Trophoblast cell (in vitro differentiated cells and primary cell): Measurements from ENCODE around the gene METRNL.

Experiments used
- DNase-seq, 2 donors: peaks; one replicate each; pipeline ENCODE4 v3.0.0-alpha.2; 2016
- H2AFZ ChIP-seq: 2 replicates; pipeline ENCODE4 v1.6.1; 2013; ENCODE audit warnings: low read length, moderate library complexity, mild to moderate bottlenecking; ENCODE audit not compliant: insufficient read depth, poor library complexity
- H2AK5ac ChIP-seq: 2 replicates; pipeline ENCODE4 v1.6.1; 2013; ENCODE audit warnings: mild to moderate bottlenecking, low read length
- H2BK120ac ChIP-seq: 2 replicates; pipeline ENCODE4 v1.6.1; 2013; ENCODE audit warnings: low read length, mild to moderate bottlenecking, moderate library complexity; ENCODE audit not compliant: insufficient read depth, poor library complexity
- H2BK12ac ChIP-seq: 2 replicates; pipeline ENCODE4 v1.6.1; 2013; ENCODE audit warnings: mild to moderate bottlenecking, low read length, moderate library complexity
- H2BK5ac ChIP-seq: 2 replicates; pipeline ENCODE4 v1.6.1; 2013; ENCODE audit warnings: low read length, low read depth, moderate library complexity, mild to moderate bottlenecking; ENCODE audit not compliant: poor library complexity
- H3K14ac ChIP-seq: 2 replicates; pipeline ENCODE4 v1.6.1; 2013; ENCODE audit warnings: mild to moderate bottlenecking, low read length
- H3K18ac ChIP-seq: 2 replicates; pipeline ENCODE4 v1.6.1; 2013; ENCODE audit warnings: mild to moderate bottlenecking, low read length
- H3K23ac ChIP-seq: 2 replicates; pipeline ENCODE4 v1.6.1; 2013; ENCODE audit warnings: low read length
- H3K27ac ChIP-seq: 2 replicates; pipeline ENCODE4 v1.5.1; 2013; ENCODE audit warnings: low read depth, mild to moderate bottlenecking, inconsistent platforms, low read length, moderate library complexity
- H3K27me3 ChIP-seq: 2 replicates; pipeline ENCODE4 v1.6.1; 2013; ENCODE audit warnings: inconsistent platforms, mild to moderate bottlenecking, low read length, moderate library complexity; ENCODE audit not compliant: insufficient read depth
- H3K36me3 ChIP-seq, 2 experiments: 1 replicate in 1 of 2; 2 replicates in 1 of 2; pipeline ENCODE4 v1.6.1; 2013; ENCODE audit warnings: low read length in 2 of 2, mild to moderate bottlenecking in 2 of 2, moderate library complexity in 1 of 2; ENCODE audit not compliant: insufficient read depth in 2 of 2, control insufficient read depth in 1 of 2
- H3K4ac ChIP-seq: 2 replicates; pipeline ENCODE4 v1.6.1; 2013; ENCODE audit warnings: low read depth, mild to moderate bottlenecking, low read length, moderate library complexity
- H3K4me1 ChIP-seq, 2 experiments: 1 replicate in 1 of 2; 2 replicates in 1 of 2; pipeline ENCODE4 v1.6.1; 2013; ENCODE audit warnings: low read length in 2 of 2, mild to moderate bottlenecking in 2 of 2, moderate library complexity in 1 of 2; ENCODE audit not compliant: insufficient read depth in 2 of 2, control insufficient read depth in 1 of 2
- H3K4me2 ChIP-seq: 2 replicates; pipeline ENCODE4 v1.6.1; 2013; ENCODE audit warnings: inconsistent platforms, mild to moderate bottlenecking, low read length, moderate library complexity
- H3K4me3 ChIP-seq: 2 replicates; pipeline ENCODE4 v1.5.1; 2013; ENCODE audit warnings: mild to moderate bottlenecking, low read depth, low read length, inconsistent platforms
- H3K79me1 ChIP-seq: one replicate; pipeline ENCODE4 v1.6.1; 2013; ENCODE audit warnings: low read length
- H3K79me2 ChIP-seq: 2 replicates; pipeline ENCODE4 v1.6.1; 2013; ENCODE audit warnings: low read length, mild to moderate bottlenecking; ENCODE audit not compliant: control insufficient read depth, insufficient read depth, poor library complexity
- H3K9ac ChIP-seq: 2 replicates; pipeline ENCODE4 v1.6.1; 2013; ENCODE audit warnings: mild to moderate bottlenecking, low read length
- H3K9me3 ChIP-seq: 2 replicates; pipeline ENCODE4 v1.6.1; 2013; ENCODE audit warnings: low read depth, mild to moderate bottlenecking, control low read depth, inconsistent platforms, low read length; ENCODE audit not compliant: insufficient read depth
- H4K12ac ChIP-seq: 2 replicates; pipeline ENCODE4 v1.6.1; 2013; ENCODE audit warnings: low read depth, mild to moderate bottlenecking, low read length, moderate library complexity
- H4K8ac ChIP-seq: 2 replicates; pipeline ENCODE4 v1.6.1; 2013; ENCODE audit warnings: low read depth, mild to moderate bottlenecking, low read length, moderate library complexity
- H4K91ac ChIP-seq: one replicate; pipeline ENCODE4 v1.6.1; 2013; ENCODE audit warnings: low read depth, mild to moderate bottlenecking, low read length, moderate library complexity
- WGBS: extraction: QIAGEN DNeasy Blood & Tissue Kit; methylation state at CpG from one replicate; pipeline ENCODE4 v1.1.7; 2013; ENCODE audit warnings: missing lambda C conversion rate; ENCODE audit not compliant: insufficient read length, insufficient coverage; ENCODE audit errors: extremely low coverage; 5-methylcytosine and 5-hydroxymethylcytosine counted together

Gene METRNL

DNA sequence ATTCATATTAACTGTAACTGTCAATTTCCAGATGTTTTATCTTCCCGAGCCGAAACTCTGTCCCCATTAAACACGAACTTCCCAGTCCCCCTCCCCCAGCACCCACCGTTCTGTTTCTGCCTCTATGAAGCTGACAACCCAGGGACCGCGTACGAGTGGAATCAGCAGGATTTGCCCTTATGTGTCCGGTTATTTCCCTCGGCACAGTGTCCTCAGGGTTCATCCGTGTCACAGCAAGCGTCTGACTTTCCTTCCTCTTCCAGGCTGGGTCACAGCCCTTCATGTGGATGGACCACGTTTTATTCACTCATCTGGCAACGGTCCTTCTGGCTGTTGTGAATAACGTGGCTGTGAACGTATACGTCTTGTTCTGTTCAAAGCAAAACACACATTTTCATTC, 31.3 kb downstream of the METRNL start:
- Histone ChIP-seq H3K9ac (no peak overlapping the region), H2BK5ac (no peak overlapping the region), H2BK120ac (peak overlapping the region; percentile 25), H3K4me1 (peaks cover 11% of the 10 kb centered on the region in 2 experiments), H3K18ac (no peak overlapping the region), H2AFZ (no peak overlapping the region), H3K4ac (no peak overlapping the region), H3K79me1 (peaks cover 8% of the 10 kb centered on the region), H3K4me2 (no peak overlapping the region), H3K14ac (no peak overlapping the region), H3K27ac (no peak overlapping the region), H3K27me3 (no peaks in the 10 kb centered on the region), H3K36me3 (no peaks in the 10 kb centered on the region), H3K23ac (no peak overlapping the region), H3K4me3 (no peak overlapping the region), H2AK5ac (peak overlapping the region; percentile 15), H4K8ac (no peak overlapping the region), H4K91ac (no peak overlapping the region), H3K9me3 (peaks cover 28% of the 10 kb centered on the region), H2BK12ac (peak overlapping the region; percentile 56), H3K79me2 (peaks cover 2% of the 10 kb centered on the region), H4K12ac (no peak overlapping the region)
- no CpG with 5 or more reads among the region's 16 CpGs for WGBS
- DNase-seq, result no peak

DNA sequence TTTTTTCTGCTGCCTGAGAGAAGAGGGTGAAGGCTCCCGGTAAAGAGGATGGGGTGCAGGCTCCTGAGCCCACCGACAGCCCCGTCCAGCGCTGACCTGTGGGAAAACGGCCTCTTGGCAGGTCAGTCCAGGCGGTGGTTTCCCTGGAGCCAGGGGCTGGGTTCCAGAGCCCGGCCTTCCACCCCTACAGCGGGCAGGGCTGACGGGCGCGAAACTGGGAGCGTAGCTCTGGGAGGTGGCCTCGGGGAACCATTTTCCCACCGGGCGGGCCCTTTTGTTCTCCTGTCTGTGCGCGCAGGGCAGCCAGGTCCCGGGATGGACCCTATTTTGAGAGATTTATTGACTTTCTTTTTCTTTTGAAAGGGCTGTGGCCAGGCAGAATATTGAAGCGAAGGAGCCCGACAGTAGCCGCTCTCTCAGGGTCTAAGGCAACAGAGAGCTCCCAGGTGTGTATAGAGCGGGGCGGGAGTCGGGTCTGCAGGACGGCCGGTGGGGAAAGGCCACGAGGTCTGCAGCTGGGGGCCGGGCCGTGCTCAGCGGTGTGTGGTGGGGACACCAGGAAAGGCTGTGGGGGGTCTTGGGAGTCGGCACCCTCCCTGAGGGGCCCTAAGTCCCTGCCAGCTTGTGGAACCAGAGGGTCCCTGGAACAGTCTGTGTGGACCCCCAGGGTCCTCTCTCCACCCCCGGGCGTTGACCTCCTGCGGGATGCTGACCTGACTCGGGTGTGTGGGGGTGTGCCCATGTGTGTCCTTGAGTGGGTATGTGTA, 32.3 kb downstream of the METRNL start:
- Histone ChIP-seq H3K14ac (no peak overlapping the region), H4K8ac (no peak overlapping the region), H3K79me1 (peaks cover 8% of the 10 kb centered on the region)

DNA sequence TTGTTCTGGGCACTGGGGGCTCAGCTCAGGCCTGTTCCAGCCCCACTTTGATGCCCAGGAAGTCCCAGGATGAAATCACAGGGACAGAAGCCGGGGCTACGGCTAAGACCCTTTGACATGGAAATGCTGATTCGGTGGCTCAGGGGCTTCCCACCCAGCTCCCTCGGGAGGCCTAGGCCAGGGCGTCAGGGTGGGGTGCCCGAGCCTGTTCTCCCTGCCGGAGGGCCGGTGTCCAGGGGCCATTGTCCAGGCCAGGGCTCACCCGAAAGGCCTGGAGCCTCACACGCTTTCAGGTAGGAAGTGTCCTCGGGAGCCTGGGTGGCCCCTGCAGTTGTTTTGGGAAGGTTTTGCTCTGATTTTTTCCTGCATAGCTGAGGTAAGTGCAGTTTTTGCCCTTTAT, 34.0 kb downstream of the METRNL start:
- Histone ChIP-seq H3K23ac (no peak overlapping the region), H3K9ac (no peak overlapping the region), H3K36me3 (no peaks in the 10 kb centered on the region), H2BK5ac (no peak overlapping the region), H3K4me2 (no peak overlapping the region), H3K79me1 (peaks cover 8% of the 10 kb centered on the region), H3K27ac (no peak overlapping the region), H2AFZ (no peak overlapping the region), H3K4me3 (no peak overlapping the region), H2BK12ac (no peak overlapping the region), H3K9me3 (peaks cover 34% of the 10 kb centered on the region), H4K91ac (no peak overlapping the region), H3K14ac (no peak overlapping the region), H3K27me3 (no peaks in the 10 kb centered on the region), H3K18ac (no peak overlapping the region), H3K4me1 (peaks cover 11% of the 10 kb centered on the region in 2 experiments), H2BK120ac (no peak overlapping the region), H3K4ac (no peak overlapping the region), H4K12ac (no peak overlapping the region), H3K79me2 (peaks cover 2% of the 10 kb centered on the region), H4K8ac (no peak overlapping the region), H2AK5ac (no peak overlapping the region)
- WGBS, result no CpG with 5 or more reads among the region's 11 CpGs
- no peak for DNase-seq

More for the DNA sequence above, 32.3 kb downstream of the METRNL start:
- Histone ChIP-seq H4K91ac (no peak overlapping the region), H3K4me1 (peaks cover 11% of the 10 kb centered on the region in 2 experiments), H2BK12ac (no peak overlapping the region), H3K4ac (no peak overlapping the region), H3K23ac (no peak overlapping the region), H3K4me3 (no peak overlapping the region), H3K4me2 (no peak overlapping the region), H3K36me3 (no peaks in the 10 kb centered on the region), H3K27ac (no peak overlapping the region), H3K9ac (no peak overlapping the region), H3K18ac (no peak overlapping the region), H4K12ac (no peak overlapping the region), H3K9me3 (peaks cover 32% of the 10 kb centered on the region), H3K27me3 (no peaks in the 10 kb centered on the region), H2AK5ac (no peak overlapping the region), H3K79me2 (peaks cover 2% of the 10 kb centered on the region), H2BK120ac (no peak overlapping the region), H2AFZ (no peak overlapping the region), H2BK5ac (no peak overlapping the region)
- no CpG with 5 or more reads among the region's 35 CpGs for WGBS
- no peak for DNase-seq

DNA sequence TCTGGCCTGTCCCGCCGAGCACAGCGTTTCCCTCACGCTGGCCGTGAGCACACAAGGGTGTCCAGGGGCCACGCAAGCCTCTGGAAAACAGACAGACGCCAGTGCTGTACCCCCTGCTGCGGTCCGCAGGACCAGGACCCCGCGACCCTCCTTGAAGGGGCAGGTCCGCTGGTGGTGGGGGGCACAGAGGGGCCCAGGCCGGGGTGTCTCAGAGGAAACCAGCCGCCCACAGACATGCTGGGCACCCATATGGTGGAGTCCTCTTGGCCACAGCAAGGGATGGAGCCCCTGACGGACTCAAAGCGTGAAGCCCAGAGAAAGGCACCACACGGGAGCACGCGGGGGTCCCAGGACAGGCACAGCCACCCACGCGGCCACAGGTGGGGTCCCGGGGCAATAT, 34.4 kb downstream of the METRNL start:
- no peak overlapping the region for H2AK5ac ChIP-seq
- no CpG with 5 or more reads among the region's 22 CpGs for WGBS
- no peak overlapping the region for H3K18ac ChIP-seq
- peaks cover 2% of the 10 kb centered on the region for H3K79me2 ChIP-seq
- H3K4me3 ChIP-seq, result no peak overlapping the region
- no peak overlapping the region for H4K12ac ChIP-seq
- no peaks in the 10 kb centered on the region for H3K27me3 ChIP-seq
- no peak overlapping the region for H3K9ac ChIP-seq
- H3K9me3 ChIP-seq, result peaks cover 30% of the 10 kb centered on the region
- H3K27ac ChIP-seq, result no peak overlapping the region
- no peak overlapping the region for H3K4me2 ChIP-seq
- no peak overlapping the region for H2BK12ac ChIP-seq
- H2BK120ac ChIP-seq, result no peak overlapping the region
- no peak overlapping the region for H3K23ac ChIP-seq
- H2AFZ ChIP-seq, result no peak overlapping the region
- no peak overlapping the region for H2BK5ac ChIP-seq
- H3K4ac ChIP-seq, result no peak overlapping the region
- H3K79me1 ChIP-seq, result peaks cover 8% of the 10 kb centered on the region
- H4K8ac ChIP-seq, result no peak overlapping the region
- DNase-seq, result no peak
- H3K4me1 ChIP-seq, result peaks cover 11% of the 10 kb centered on the region in 2 experiments
- no peak overlapping the region for H4K91ac ChIP-seq
- H3K36me3 ChIP-seq, result no peaks in the 10 kb centered on the region
- H3K14ac ChIP-seq, result no peak overlapping the region
